ENCODE data around the gene DYDC2. TPM values are rescaled to one million over a fixed set of nuclear protein-coding genes. Genes with fewer than 3 reads are reported as not detected.
A peak's percentile ranks its signal among the peaks of the same experiment; 100 is the strongest.
"Not testable (repeated sequence)": the region's sequence is repeated elsewhere in the genome, so short reads cannot be mapped to it uniquely, and the experiment has no call there.

Gene DYDC2
- total RNA-seq (2014; rRNA removed; shearing (Covaris generic)) = not detected in 2 replicates

- peak; percentile 48 for DNase-seq (ENCODE audit: low read depth)
These were observed at the start of gene DYDC2, which contains the start of gene DYDC1 for GRCh38 chr10:80356563-80356988. TSS of gene DYDC2 (plus strand) at chr10:80356781. CDS start at chr10:80362444, 5,663 bp downstream. TSS of gene DYDC1 (minus strand) at chr10:80356755. CDS start at chr10:80352601, 4,154 bp downstream.

- DNase-seq (ENCODE audit: low read depth) = peak; percentile 16
These were observed 43.1 kb upstream of the DYDC2 start for GRCh38 chr10:80313523-80313922.

- no peak for DNase-seq (ENCODE audit: low read depth)
These were observed 41.2 kb upstream of the DYDC2 start for GRCh38 chr10:80315391-80315790.

- DNase-seq (ENCODE audit: low read depth) = no peak
These were observed 37.8 kb upstream of the DYDC2 start for GRCh38 chr10:80318742-80319141.

- no peak for DNase-seq (ENCODE audit: low read depth)
These were observed 37.3 kb upstream of the DYDC2 start for GRCh38 chr10:80319318-80319717.

GRCh38 chr10:80319725-80320290 lies 36.8 kb upstream of the DYDC2 start:
- no peak for DNase-seq (ENCODE audit: low read depth)

- DNase-seq (ENCODE audit: low read depth) = no peak
These were observed 36.2 kb upstream of the DYDC2 start for GRCh38 chr10:80320377-80320776.

GRCh38 chr10:80321183-80321582 lies 35.4 kb upstream of the DYDC2 start:
- DNase-seq (ENCODE audit: low read depth) = no peak

- DNase-seq (ENCODE audit: low read depth) = no peak
These were observed 34.4 kb upstream of the DYDC2 start for GRCh38 chr10:80322158-80322557.

- no peak for DNase-seq (ENCODE audit: low read depth)
These were observed 33.9 kb upstream of the DYDC2 start for GRCh38 chr10:80322711-80323110.

GRCh38 chr10:80323311-80323710 lies 33.3 kb upstream of the DYDC2 start:
- no peak for DNase-seq (ENCODE audit: low read depth)

GRCh38 chr10:80324086-80324485 lies 32.5 kb upstream of the DYDC2 start:
- DNase-seq (ENCODE audit: low read depth) = peak; percentile 69

GRCh38 chr10:80324891-80325364 lies 31.7 kb upstream of the DYDC2 start:
- DNase-seq (ENCODE audit: low read depth) = no peak

GRCh38 chr10:80333983-80334382 lies 22.6 kb upstream of the DYDC2 start:
- peak; percentile 9 for DNase-seq (ENCODE audit: low read depth)

- DNase-seq (ENCODE audit: low read depth) = no peak
These were observed 12.3 kb upstream of the DYDC2 start for GRCh38 chr10:80344276-80344675.

GRCh38 chr10:80344912-80345311 lies 11.7 kb upstream of the DYDC2 start:
- no peak for DNase-seq (ENCODE audit: low read depth)

GRCh38 chr10:80350251-80350650 lies 6.3 kb upstream of the DYDC2 start:
- DNase-seq (ENCODE audit: low read depth) = no peak

- DNase-seq (ENCODE audit: low read depth) = no peak
These were observed 5.4 kb upstream of the DYDC2 start for GRCh38 chr10:80351220-80351619.

- peak; percentile 26 for DNase-seq (ENCODE audit: low read depth)
These were observed 639 bp downstream of the DYDC2 start for GRCh38 chr10:80356989-80357850.

GRCh38 chr10:80357851-80358125 lies 1.2 kb downstream of the DYDC2 start:
- DNase-seq (ENCODE audit: low read depth) = no peak

GRCh38 chr10:80358925-80359324 lies 2.3 kb downstream of the DYDC2 start:
- not testable (repeated sequence) for DNase-seq (ENCODE audit: low read depth)

GRCh38 chr10:80359644-80360043 lies 3.1 kb downstream of the DYDC2 start:
- DNase-seq (ENCODE audit: low read depth) = no peak

- DNase-seq (ENCODE audit: low read depth) = no peak
These were observed 8.9 kb downstream of the DYDC2 start for GRCh38 chr10:80365510-80365909.

Data from M059J (cell line).